ENCODE measurements around the gene CCDC97. TPM values are rescaled to one million over a fixed set of nuclear protein-coding genes. Genes with fewer than 3 reads are reported as not detected.

CCDC97 gene
- total RNA-seq, 4 donors from 2014 or later, result 17.9 to 33.0 (median 29.6) TPM

GRCh38 chr19:41373993-41374392, 64.0 kb downstream of the CCDC97 start:
- Histone ChIP-seq H3K4me1 (peaks cover 0 to 17% (median 5%) of the 10 kb centered on the region in 4 donors), H3K4me3 (no peak overlapping the region), H3K9me3 (no peaks in the 10 kb centered on the region), H3K27me3 (no peaks in the 10 kb centered on the region), H3K36me3 (no peaks in the 10 kb centered on the region), H3K27ac (peak overlapping the region in 1 of 4 donors; percentile 0)
- TF ChIP-seq, protein P1, sequence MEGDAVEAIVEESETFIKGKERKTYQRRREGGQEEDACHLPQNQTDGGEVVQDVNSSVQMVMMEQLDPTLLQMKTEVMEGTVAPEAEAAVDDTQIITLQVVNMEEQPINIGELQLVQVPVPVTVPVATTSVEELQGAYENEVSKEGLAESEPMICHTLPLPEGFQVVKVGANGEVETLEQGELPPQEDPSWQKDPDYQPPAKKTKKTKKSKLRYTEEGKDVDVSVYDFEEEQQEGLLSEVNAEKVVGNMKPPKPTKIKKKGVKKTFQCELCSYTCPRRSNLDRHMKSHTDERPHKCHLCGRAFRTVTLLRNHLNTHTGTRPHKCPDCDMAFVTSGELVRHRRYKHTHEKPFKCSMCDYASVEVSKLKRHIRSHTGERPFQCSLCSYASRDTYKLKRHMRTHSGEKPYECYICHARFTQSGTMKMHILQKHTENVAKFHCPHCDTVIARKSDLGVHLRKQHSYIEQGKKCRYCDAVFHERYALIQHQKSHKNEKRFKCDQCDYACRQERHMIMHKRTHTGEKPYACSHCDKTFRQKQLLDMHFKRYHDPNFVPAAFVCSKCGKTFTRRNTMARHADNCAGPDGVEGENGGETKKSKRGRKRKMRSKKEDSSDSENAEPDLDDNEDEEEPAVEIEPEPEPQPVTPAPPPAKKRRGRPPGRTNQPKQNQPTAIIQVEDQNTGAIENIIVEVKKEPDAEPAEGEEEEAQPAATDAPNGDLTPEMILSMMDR (IDR thresholded peaks at IDR 0.05), result no peak
- no peak for TF ChIP-seq POLR2A (IDR thresholded peaks at IDR 0.05)
- peak in 2 of 3 donors; percentile 75 to 76 for DNase-seq

Small RNA genes lying within 50 kb of the gene (small RNA-seq; reads per million reads assigned to genes)
- gene RN7SL34P, result 0.23 to 0.32 reads per million in 2 donors

Other genes starting within 250 kb of the CCDC97 start
- not detected for gene CYP2A13, start 221.7 kb upstream of the CCDC97 start, total RNA-seq
- not detected for gene CYP2F1, start 195.7 kb upstream of the CCDC97 start, total RNA-seq
- gene CYP2S1, start 117.0 kb upstream of the CCDC97 start, total RNA-seq, result 100 to 1,000 TPM in 1 of 4 donors, 10 to 100 TPM in 2, 1 to 10 TPM in 1; 4.1 to 147 (median 67.1) TPM
- gene AXL, start 90.9 kb upstream of the CCDC97 start, total RNA-seq, result 10 to 100 TPM in 3 of 4 donors, 1 to 10 TPM in 1; 7.2 to 46.2 (median 24.2) TPM
- gene HNRNPUL1, start 45.8 kb upstream of the CCDC97 start, total RNA-seq, result 100 to 1,000 TPM; 123 to 244 (median 167) TPM
- 10 to 100 TPM in 3 of 4 donors, 1 to 10 TPM in 1; 6.8 to 80.9 (median 22.9) TPM for gene TGFB1, start 43.8 kb downstream of the CCDC97 start, total RNA-seq
- 1 to 10 TPM in 3 of 4 donors, not detected in 1; 3.6 to 6.8 (median 3.8) TPM for gene B9D2, start 54.0 kb downstream of the CCDC97 start, total RNA-seq
- gene TMEM91, start 66.4 kb downstream of the CCDC97 start, total RNA-seq, result 10 to 100 TPM in 2 of 4 donors, 1 to 10 TPM in 2; 8.3 to 19.6 (median 11.0) TPM
- gene EXOSC5, start 87.2 kb downstream of the CCDC97 start, total RNA-seq, result 10 to 100 TPM in 2 of 4 donors, 1 to 10 TPM in 2; 5.4 to 12.4 (median 10.0) TPM
- gene BCKDHA, start 87.6 kb downstream of the CCDC97 start, total RNA-seq, result 10 to 100 TPM; 23.9 to 41.7 (median 30.7) TPM
- gene B3GNT8, start 117.2 kb downstream of the CCDC97 start, total RNA-seq, result 10 to 100 TPM; 15.7 to 98.4 (median 62.8) TPM
- gene DMAC2, start 129.7 kb downstream of the CCDC97 start, total RNA-seq, result 10 to 100 TPM; 41.3 to 62.0 (median 48.3) TPM
- gene ERICH4, start 133.0 kb downstream of the CCDC97 start, total RNA-seq, result 10 to 100 TPM; 17.3 to 49.0 (median 22.3) TPM